HepG2 (cell line): ENCODE measurements around the gene MAP3K2. TPM values are rescaled to one million over a fixed set of nuclear protein-coding genes. Genes with fewer than 3 reads are reported as not detected.

ENCODE experiments used
- ATF6 ChIP-seq: sonication (generic); formaldehyde crosslinking; conservative IDR thresholded peaks from 2 replicates; pipeline ENCODE4 v1.4.0; 2020; ENCODE audit warnings: missing genetic modification reagents
- CCDC6 ChIP-seq: sonication (generic); formaldehyde crosslinking; IDR thresholded peaks from 2 replicates; pipeline ENCODE4 v1.8.1; 2022; ENCODE audit warnings: mild to moderate bottlenecking, missing genetic modification reagents, moderate library complexity
- CENPT ChIP-seq: sonication (generic); formaldehyde crosslinking; IDR thresholded peaks from 2 replicates; pipeline ENCODE4 v1.8.0; 2022; ENCODE audit warnings: low read depth, mild to moderate bottlenecking, moderate library complexity, missing genetic modification reagents
- CHCHD3 ChIP-seq: sonication (generic); formaldehyde crosslinking; IDR thresholded peaks from 2 replicates; pipeline ENCODE4 v1.8.0; 2022; ENCODE audit warnings: mild to moderate bottlenecking, missing genetic modification reagents, moderate library complexity
- FUBP1 ChIP-seq: sonication (generic); formaldehyde crosslinking; IDR thresholded peaks from 2 replicates; pipeline ENCODE4 v1.5.1; 2020; ENCODE audit warnings: missing genetic modification reagents, mild to moderate bottlenecking, borderline replicate concordance
- GTF2F1 ChIP-seq: fragments of 150-350 bp; IDR thresholded peaks from 2 replicates; pipeline ENCODE4 v1.6.1; 2014; ENCODE audit warnings: low read length
- MAF1 ChIP-seq: sonication (generic); formaldehyde crosslinking; IDR thresholded peaks from 2 replicates; pipeline ENCODE4 v1.5.0; 2020; ENCODE audit warnings: missing genetic modification reagents, borderline replicate concordance
- MED1 ChIP-seq: sonication (generic); formaldehyde crosslinking; IDR thresholded peaks from 2 replicates; pipeline ENCODE4 v1.4.0; 2020; ENCODE audit warnings: missing genetic modification reagents
- NCOA5 ChIP-seq: sonication (generic); formaldehyde crosslinking; IDR thresholded peaks from 2 replicates; pipeline ENCODE4 v1.4.0; 2020; ENCODE audit warnings: missing genetic modification reagents
- NFIB ChIP-seq: sonication (generic); formaldehyde crosslinking; IDR thresholded peaks from 2 replicates; pipeline ENCODE4 v1.9.0; 2021; ENCODE audit warnings: missing genetic modification reagents, mild to moderate bottlenecking, borderline replicate concordance
- PRDM10 ChIP-seq: sonication (generic); formaldehyde crosslinking; IDR thresholded peaks from 2 replicates; pipeline ENCODE4 v1.4.0; 2020; ENCODE audit warnings: low read depth, missing genetic modification reagents
- SMAD9 ChIP-seq: sonication (generic); formaldehyde crosslinking; IDR thresholded peaks from 2 replicates; pipeline ENCODE4 v1.5.1; 2020; ENCODE audit warnings: mild to moderate bottlenecking, missing genetic modification reagents
- ZFP90 ChIP-seq: sonication (generic); formaldehyde crosslinking; IDR thresholded peaks from 2 replicates; pipeline ENCODE4 v1.8.0; 2022; ENCODE audit warnings: missing genetic modification reagents, mild to moderate bottlenecking, inconsistent platforms, borderline replicate concordance
- ZNF263 ChIP-seq: sonication (generic); formaldehyde crosslinking; IDR thresholded peaks from 2 replicates; pipeline ENCODE4 v1.4.0; 2020; ENCODE audit warnings: missing genetic modification reagents
- ZNF34 ChIP-seq: sonication (generic); formaldehyde crosslinking; IDR thresholded peaks from 2 replicates; pipeline ENCODE4 v1.4.0; 2020; ENCODE audit warnings: mild to moderate bottlenecking, missing genetic modification reagents, borderline replicate concordance
- ZNF354B ChIP-seq: sonication (generic); formaldehyde crosslinking; IDR thresholded peaks from 2 replicates; pipeline ENCODE4 v1.8.0; 2022; ENCODE audit warnings: mild to moderate bottlenecking, missing genetic modification reagents
- ZNF614 ChIP-seq: IDR thresholded peaks from 2 replicates; pipeline ENCODE4 v1.6.1; 2018; ENCODE audit warnings: missing biosample characterization, missing genetic modification reagents, inconsistent platforms, borderline replicate concordance
- ZNF615 ChIP-seq: sonication (generic); formaldehyde crosslinking; IDR thresholded peaks from 2 replicates; pipeline ENCODE4 v1.5.0; 2020; ENCODE audit warnings: mild to moderate bottlenecking, missing genetic modification reagents, borderline replicate concordance
- ZNF780A ChIP-seq: sonication (generic); formaldehyde crosslinking; IDR thresholded peaks from 2 replicates; pipeline ENCODE4 v1.8.0; 2022; ENCODE audit warnings: mild to moderate bottlenecking, missing genetic modification reagents, moderate library complexity
- ZNF792 ChIP-seq: IDR thresholded peaks from 2 replicates; pipeline ENCODE4 v1.6.1; 2016
- polyA plus RNA-seq, 8 experiments: library from polyadenylated mRNA; depleted of rRNA in 3 of 8; stranded (reverse) in 7 of 8; unstranded in 1 of 8; fragments of >200 nt; fragmentation: Illumina TruSeq in 4 of 8; extraction: Trizol in 4 of 8; gene quantifications; 2 replicates each; pipeline versions ENCODE4 v1.2.1 to v1.2.3, GENCODE V29; 2011 to 2016; ENCODE audit warnings: low read depth in 4 of 8, missing spikeins in 1 of 8, mixed read lengths in 1 of 8; ENCODE audit not compliant: insufficient read depth in 1 of 8
- total RNA-seq, 5 experiments: library from RNA; depleted of rRNA; stranded (reverse); fragments of >200 nt; fragmentation: Illumina TruSeq; extraction: Trizol; gene quantifications; 2 replicates each; pipeline ENCODE4 v1.2.3, GENCODE V29; 2016; ENCODE audit warnings: low read depth in 1 of 5
- TF ChIP-seq, protein P1 (sequence below): sonication (generic); formaldehyde crosslinking; conservative IDR thresholded peaks from 2 replicates; pipeline ENCODE4 v1.4.0; 2020; ENCODE audit warnings: missing genetic modification reagents

Gene MAP3K2
- total and polyA plus RNA-seq, 2 of the 13 experiments (the other 11 are each of a cell fraction or from before 2014, with no cell fraction given), result 12.2 to 37.2 TPM

GRCh38 chr2:127410871-127411652 is 23.3 kb upstream of the MAP3K2 start (continued):
- TF ChIP-seq, protein P1, sequence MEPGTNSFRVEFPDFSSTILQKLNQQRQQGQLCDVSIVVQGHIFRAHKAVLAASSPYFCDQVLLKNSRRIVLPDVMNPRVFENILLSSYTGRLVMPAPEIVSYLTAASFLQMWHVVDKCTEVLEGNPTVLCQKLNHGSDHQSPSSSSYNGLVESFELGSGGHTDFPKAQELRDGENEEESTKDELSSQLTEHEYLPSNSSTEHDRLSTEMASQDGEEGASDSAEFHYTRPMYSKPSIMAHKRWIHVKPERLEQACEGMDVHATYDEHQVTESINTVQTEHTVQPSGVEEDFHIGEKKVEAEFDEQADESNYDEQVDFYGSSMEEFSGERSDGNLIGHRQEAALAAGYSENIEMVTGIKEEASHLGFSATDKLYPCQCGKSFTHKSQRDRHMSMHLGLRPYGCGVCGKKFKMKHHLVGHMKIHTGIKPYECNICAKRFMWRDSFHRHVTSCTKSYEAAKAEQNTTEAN (CRISPR knock-in tag), result 0 out of 2 replicates have a peak, but pooled peaks have one; percentile 53
- TF ChIP-seq GTF2F1 (no peak), ZNF263 (no peak), CCDC6 (CRISPR knock-in tag) (no peak), ATF6 (CRISPR knock-in tag) (no peak), CHCHD3 (CRISPR knock-in tag) (no peak), ZNF615 (no peak), MAF1 (CRISPR knock-in tag) (no peak), CENPT (CRISPR knock-in tag) (no peak), NCOA5 (CRISPR knock-in tag) (no peak), ZNF354B (no peak), ZFP90 (CRISPR knock-in tag) (no peak), FUBP1 (CRISPR knock-in tag) (no peak), MED1 (CRISPR knock-in tag) (peak; percentile 32; the same call in 1 of the 2 replicates), NFIB (CRISPR knock-in tag) (no peak), SMAD9 (CRISPR knock-in tag) (no peak), ZNF780A (no peak), ZNF792 (no peak), PRDM10 (CRISPR knock-in tag) (no peak), ZNF614 (CRISPR knock-in tag) (no peak; the same call in 1 of the 2 replicates), ZNF34 (CRISPR knock-in tag) (no peak)
